HG03064 (cell line): ENCODE results near the gene SLC25A21.

Experiments
- ATAC-seq: cut with Tn5 transposase; IDR thresholded peaks from one replicate; pipeline ENCODE4 v1.9.1; 2021; ENCODE audit warnings: low read depth; ENCODE audit not compliant: unreplicated experiment

Gene SLC25A21

GRCh38 chr14:36658123-36659009 lies 514.0 kb downstream of the SLC25A21 start:
- ATAC-seq, result no peak

- ATAC-seq, result no peak
Measured at GRCh38 chr14:36657399-36658122, 514.8 kb downstream of the SLC25A21 start.

GRCh38 chr14:36656687-36657398 lies 515.6 kb downstream of the SLC25A21 start:
- ATAC-seq, result no peak

GRCh38 chr14:36655963-36656686 lies 516.3 kb downstream of the SLC25A21 start:
- no peak for ATAC-seq

GRCh38 chr14:36655571-36655962 lies 516.8 kb downstream of the SLC25A21 start:
- no peak for ATAC-seq

GRCh38 chr14:36654794-36655381 lies 517.5 kb downstream of the SLC25A21 start:
- ATAC-seq, result no peak

GRCh38 chr14:36653962-36654793 lies 518.2 kb downstream of the SLC25A21 start:
- no peak for ATAC-seq

- no peak for ATAC-seq
Measured at GRCh38 chr14:36653413-36653812, 519.0 kb downstream of the SLC25A21 start.

GRCh38 chr14:36652542-36653201 lies 519.7 kb downstream of the SLC25A21 start:
- no peak for ATAC-seq

- no peak for ATAC-seq
Measured at GRCh38 chr14:36649872-36650650, 522.3 kb downstream of the SLC25A21 start.

- ATAC-seq, result no peak
Measured at GRCh38 chr14:36647824-36648753, 524.3 kb downstream of the SLC25A21 start.

GRCh38 chr14:36647417-36647823 lies 525.0 kb downstream of the SLC25A21 start:
- no peak for ATAC-seq

GRCh38 chr14:36646664-36647416 lies 525.6 kb downstream of the SLC25A21 start:
- ATAC-seq, result no peak

- no peak for ATAC-seq
Measured at GRCh38 chr14:36633580-36633979, 538.8 kb downstream of the SLC25A21 start.
